HG02938 (cell line): Measurements from ENCODE around the gene OR4F15.

Experiments
- ATAC-seq: cut with Tn5 transposase; IDR thresholded peaks from one replicate; pipeline ENCODE4 v1.9.1; 2021; ENCODE audit warnings: mild to moderate bottlenecking, moderate library complexity; ENCODE audit not compliant: unreplicated experiment

The OR4F15 gene

DNA sequence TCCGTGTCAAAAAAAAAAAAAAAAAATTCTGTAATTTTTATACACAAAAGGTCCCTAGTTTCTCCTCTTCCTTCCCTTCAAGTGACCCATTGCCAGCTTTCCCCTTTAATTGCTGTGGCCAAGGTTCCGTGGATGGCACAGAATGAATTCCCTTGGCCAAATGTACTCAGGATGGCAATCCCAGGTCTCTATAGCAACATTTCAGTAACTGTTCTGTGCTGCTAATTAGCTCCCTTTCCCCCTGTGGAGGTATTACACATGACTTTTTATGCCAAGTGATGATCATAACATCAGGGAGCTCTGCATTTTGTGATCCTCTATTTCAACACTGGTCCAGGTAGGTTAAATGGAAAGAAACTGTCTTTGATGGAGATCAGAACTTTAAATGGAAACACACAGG lies 8.8 kb upstream of the OR4F15 start, which contains the start of gene OR4F6:
OR4F6 (plus strand) TSS at position 301 of the 400 bp plus-strand sequence. CDS start 2,211 bp downstream, outside the sequence.
- ATAC-seq, result no peak

GRCh38 chr15:101803676-101804075 lies 8.3 kb upstream of the OR4F15 start:
- ATAC-seq, result no peak

DNA sequence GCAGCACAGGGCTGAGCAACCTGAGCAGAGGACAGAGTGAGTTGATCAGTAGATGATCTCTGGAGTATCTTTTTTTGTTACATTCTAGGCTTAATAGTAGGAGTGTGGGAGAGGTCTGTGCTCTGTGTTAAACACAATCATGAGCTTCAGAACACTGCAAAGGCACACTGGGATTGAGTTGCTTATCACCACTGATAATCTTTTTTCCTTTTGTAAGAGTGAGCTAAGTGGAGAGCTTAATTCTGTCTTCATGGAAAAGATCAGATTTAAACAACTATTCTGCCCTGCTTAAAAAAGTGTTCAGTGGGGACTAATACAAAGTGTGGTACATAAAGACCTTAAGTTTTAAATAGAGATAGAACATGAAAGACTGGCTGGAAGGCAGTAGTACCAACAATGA lies 7.6 kb upstream of the OR4F15 start:
- ATAC-seq, result no peak

DNA sequence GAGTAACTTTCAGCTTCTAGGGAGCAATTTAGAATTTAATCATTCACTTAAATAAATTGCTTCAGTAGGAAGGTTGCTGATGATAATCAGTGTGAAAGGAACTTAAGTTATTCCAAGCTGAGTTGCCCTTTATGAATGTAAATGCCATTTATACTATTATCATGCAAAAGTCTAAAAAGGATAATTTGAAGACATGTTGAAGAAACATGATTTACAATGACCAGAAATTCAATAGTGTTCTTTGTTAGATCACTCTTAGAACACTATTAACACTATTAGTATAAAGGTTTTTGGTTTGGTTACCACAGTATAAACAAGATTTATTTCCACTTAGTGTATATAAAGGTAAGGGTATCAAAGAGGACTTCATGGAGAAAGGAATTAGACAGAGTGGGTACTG lies 7.1 kb upstream of the OR4F15 start:
- no peak for ATAC-seq

GRCh38 chr15:101805605-101806345 lies 6.2 kb upstream of the OR4F15 start:
- no peak for ATAC-seq

GRCh38 chr15:101807345-101807945 lies 4.6 kb upstream of the OR4F15 start:
- no peak for ATAC-seq

GRCh38 chr15:101808201-101808600 lies 3.8 kb upstream of the OR4F15 start:
- no peak for ATAC-seq

- no peak for ATAC-seq
These were observed 1.5 kb upstream of the OR4F15 start for GRCh38 chr15:101810456-101810855.

- no peak for ATAC-seq
These were observed 1.1 kb upstream of the OR4F15 start for GRCh38 chr15:101810876-101811275.

DNA sequence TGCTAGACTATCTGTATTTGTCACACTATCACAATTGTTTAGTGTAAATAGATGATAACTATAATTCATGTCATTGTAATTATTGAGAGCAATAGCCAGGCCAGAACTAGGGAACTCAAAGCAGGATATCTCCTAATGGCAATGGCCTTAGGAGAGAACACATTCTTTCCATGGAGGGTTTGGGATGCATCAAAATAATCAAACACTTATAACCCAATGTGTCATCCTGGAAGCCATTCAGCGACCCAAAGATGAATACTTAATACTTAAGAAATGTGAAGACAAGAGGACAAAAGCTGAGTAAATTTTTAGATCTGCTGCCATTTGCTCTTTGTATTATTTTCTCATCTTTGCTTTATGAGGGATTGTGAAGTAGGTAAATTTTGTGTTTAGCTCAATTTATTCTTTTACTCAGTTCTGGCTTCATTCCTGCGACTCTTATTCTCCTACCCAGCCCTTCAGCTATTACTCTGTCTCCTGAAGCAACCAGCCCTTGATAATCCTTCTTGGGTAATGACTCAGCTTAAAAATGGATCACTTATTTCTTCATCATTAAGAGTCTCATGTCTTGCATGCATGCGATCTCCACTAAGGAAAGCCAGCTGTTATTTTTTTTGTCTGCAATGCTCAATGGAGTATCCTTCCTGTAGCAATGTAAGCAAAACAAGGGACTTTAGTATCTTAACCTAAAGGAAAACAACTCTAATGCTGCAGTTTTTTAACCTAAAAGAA lies 2.0 kb downstream of the OR4F15 start:
- no peak for ATAC-seq

GRCh38 chr15:101820781-101821180 lies 8.8 kb downstream of the OR4F15 start:
- ATAC-seq, result no peak

- no peak for ATAC-seq
These were observed 15.3 kb downstream of the OR4F15 start for GRCh38 chr15:101827257-101827656.

GRCh38 chr15:101828774-101829173 lies 16.8 kb downstream of the OR4F15 start:
- ATAC-seq, result no peak

DNA sequence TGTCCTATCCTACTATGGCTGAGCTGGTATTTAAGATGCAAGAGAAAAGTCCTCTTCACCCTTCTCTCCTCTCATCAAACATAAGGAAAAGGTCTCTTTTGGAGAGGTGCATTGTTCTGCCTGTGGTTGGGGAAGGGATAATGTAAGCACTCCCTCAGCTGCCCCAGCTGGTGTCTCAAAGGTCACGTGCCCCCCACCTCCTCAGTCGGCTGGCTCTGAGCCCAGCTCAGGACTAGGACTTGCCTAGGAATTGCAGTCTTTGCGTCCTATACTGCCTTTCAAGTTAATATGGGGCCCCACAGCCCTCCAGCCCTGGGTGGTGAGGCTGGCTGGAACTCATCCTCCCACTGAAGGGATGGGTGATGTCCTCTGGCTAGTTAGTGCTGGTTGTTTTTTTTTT lies 29.7 kb downstream of the OR4F15 start:
- ATAC-seq, result no peak

GRCh38 chr15:101844916-101845315 lies 32.9 kb downstream of the OR4F15 start:
- no peak for ATAC-seq

- ATAC-seq, result no peak
These were observed 40.4 kb downstream of the OR4F15 start for GRCh38 chr15:101852356-101852755.
